Neural progenitor cell (in vitro differentiated cells): Measurements from ENCODE around the gene CEND1.

Source experiments
- CTCF ChIP-seq: fragments of 200-600 bp; sonication (generic); IDR thresholded peaks from 2 replicates; pipeline ENCODE4 v1.5.1; 2017; ENCODE audit warnings: antibody characterized with exemption, mild to moderate bottlenecking
- EZH2 ChIP-seq: fragments of 200-600 bp; sonication (generic); IDR thresholded peaks from 2 replicates; pipeline ENCODE4 v1.6.1; 2017; ENCODE audit warnings: antibody characterized with exemption, mild to moderate bottlenecking, moderate library complexity

- no peak for TF ChIP-seq CTCF
- TF ChIP-seq EZH2, result no peak
These were observed 29.7 kb downstream of the CEND1 start for GRCh38 chr11:760236-760635.
